Activated CD4-positive, alpha-beta T cell treated with anti-CD3 and anti-CD28 coated beads for 4 hours (primary cell): ENCODE measurements around the gene DSC3.
"Not testable (repeated sequence)": the region's sequence is repeated elsewhere in the genome, so short reads cannot be mapped to it uniquely, and the experiment has no call there.

Source experiments
- DNase-seq, 2 donors: peaks; one replicate each; pipeline ENCODE4 v3.0.0-alpha.2; 2020

DSC3 gene

DNA sequence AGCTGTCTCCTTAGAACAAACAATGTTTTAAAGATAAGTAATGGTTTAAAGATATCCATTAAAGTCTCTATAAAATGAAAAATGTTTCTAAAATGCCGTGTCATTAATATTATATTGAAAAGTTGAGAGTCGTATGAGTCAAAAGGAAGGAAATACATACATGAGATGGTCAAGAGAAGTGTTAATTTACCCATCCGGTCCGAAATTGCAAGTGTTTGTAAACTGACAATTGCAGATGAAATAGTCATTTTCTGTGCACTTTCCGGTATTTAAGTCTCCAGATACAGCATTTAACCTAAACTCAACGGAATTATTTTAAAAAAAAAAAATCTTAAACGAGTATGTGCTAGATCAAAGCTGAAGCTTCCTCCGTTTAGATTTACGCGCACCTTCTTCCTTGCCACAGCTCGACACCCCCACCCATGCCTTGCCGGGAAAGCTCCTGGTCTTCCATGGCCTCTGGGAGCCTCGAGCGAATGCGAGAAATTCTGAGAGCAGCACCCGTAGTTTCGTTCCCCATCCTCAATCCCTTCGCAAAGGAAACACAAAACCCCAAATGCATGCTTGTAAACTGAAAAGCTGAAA, 1.8 kb downstream of the DSC3 start:
- DNase-seq, result no peak

DNA sequence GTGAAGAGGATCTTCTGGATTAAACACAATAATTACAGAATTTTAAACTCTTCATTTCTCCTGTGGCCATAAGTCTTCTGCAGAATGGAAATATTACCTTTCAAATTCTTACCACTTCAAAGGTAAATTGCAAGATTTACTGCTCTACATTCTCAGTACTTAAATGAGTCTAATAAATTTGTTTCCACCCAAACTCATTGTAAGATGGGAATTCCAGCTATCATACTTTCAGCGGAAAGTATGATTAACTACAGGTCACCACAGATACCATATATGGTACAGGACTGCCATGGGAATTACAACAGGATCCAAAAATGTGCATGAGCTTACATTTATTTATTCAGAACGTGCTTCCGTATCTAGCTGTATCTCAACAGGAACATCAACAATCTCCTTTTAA, 3.1 kb downstream of the DSC3 start:
- DNase-seq, result no peak

DNA sequence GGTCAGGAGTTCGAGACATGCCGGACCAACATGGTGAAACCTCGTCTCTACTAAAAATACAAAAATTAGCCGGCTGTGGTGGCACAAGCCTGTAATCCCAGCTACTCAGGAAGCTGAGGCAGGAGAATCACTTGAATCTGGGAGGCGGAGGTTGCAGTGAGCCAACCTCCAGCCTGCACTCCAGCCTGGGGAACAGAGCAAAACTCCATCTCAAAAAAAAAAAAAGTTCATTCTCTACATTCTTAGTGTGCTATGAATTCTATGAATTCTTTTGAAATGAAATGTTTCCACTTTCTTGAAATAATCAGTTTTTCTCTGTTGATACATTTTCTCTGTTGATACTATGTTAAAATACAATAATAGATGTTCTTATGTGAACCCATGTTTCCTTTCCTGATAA, 4.9 kb downstream of the DSC3 start:
- DNase-seq, result not testable (repeated sequence)

DNA sequence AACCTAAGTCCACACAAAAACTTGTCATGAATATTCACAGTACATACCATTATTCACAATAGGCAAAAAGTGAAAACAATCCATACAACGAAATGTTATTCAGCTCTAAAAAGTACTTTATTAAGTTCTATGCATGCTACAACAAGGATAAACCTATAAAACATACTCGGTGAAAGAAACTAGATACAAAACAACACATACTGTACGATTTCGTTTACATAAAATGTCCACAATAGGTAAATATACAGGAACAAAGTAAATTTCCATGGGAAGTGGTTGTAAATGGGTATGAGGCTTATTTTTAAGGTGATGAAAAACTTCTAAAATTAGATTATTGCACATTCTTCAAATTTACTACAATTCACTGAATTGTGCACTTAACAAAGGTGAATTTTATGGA, 8.0 kb downstream of the DSC3 start:
- DNase-seq, result no peak

DNA sequence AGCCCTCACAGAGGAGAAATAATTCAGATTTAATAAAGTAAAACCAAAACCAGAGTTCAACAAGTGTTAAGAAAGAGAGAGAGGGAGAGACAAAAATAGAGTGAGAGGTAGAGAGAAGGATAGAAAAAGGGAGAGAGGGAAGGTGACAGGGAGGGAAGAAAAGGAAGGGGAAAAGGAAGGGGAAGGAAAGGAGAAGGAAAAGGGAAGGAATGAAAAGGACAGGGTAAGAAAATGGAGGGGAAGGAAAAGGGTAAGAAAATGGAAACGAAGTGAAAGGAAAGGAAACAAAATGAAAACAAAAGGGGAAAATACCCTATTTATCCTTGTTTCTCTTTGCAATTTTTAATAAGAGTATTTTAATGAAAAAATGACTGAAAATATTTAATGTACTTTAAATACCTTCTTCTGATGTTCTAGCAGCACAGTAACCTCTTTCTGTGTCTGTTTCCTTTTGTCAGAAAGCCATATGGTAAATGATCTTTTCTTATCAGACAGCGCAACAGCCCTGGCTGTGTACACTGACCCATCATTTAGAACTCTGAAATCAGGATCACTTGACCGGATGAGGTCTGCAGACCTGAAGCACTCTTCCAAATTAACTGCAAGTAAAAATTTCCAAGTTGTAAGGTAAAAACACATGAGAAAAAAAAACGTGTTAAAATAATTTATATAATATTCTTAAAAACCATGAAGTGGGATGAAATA, 11.8 kb downstream of the DSC3 start:
- no peak for DNase-seq

DNA sequence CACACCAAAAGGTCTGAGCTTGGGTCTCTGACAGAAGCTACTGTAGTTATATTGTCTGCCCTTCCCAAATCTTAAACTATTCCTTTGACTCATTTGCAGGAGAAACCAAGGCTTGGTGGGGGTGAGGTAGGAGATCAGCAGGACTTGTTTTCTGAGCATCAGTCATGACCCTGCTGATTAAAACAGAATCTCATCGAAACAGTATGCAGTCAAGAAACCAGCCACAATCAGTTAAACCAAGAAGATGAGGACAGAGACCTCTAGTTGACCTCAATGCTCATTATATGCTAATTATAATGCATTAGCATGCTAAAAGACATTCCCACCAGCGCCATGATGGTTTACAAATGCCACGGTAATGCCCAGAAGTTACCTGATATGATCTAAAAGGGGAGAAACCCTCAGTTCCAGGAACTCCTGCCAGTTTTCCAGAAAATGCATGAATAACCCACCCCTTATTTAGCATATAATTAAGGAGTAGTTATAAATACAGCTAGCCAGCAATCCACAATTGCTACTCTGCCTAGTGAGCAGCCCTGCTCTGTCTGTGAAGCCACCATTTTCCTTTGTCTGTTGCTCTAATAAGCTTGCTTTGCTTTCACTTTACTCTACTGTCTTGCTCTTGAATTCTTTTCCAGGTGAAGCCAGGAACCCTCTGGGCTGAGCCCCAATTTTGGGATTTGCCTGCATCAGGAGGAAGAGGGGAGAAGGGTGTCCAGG, 26.7 kb downstream of the DSC3 start:
- no peak for DNase-seq

DNA sequence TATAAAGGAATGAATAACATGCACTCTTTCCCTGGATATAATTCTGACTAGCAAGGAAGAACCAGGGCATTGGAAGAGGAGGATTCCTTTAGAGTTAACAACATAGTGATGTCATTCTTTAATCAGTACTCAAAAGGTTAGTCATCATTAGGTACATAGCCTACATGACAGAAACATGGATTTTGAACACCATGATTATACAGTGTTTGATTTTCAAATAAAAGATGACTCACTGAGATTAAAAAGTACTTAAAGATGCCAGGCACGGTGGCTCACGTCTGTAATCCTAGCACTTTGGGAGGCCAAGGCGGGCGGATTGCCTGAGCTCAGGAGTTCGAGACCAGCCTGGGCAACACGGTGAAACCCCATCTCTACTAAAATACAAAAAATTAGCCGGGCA, 31.1 kb downstream of the DSC3 start:
- DNase-seq, result not testable (repeated sequence)

DNA sequence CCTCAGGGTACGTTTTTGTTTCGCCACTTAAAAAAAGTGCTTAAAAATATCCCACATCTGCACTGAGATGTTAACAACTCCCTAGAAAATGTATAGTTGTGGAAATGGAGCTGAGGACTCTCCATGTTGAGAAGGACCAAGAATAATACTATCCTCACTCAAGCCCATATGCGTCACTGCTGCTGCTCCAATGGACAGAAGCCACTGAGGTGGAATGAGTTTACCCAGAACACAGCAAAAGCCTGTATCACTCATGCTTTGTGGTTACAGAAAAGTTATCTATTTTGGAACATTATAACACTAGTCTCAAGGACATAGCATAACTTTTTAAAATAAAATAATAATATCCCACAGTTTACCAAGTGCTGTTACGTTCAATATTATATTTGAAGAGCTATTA, 31.9 kb downstream of the DSC3 start:
- no peak for DNase-seq

DNA sequence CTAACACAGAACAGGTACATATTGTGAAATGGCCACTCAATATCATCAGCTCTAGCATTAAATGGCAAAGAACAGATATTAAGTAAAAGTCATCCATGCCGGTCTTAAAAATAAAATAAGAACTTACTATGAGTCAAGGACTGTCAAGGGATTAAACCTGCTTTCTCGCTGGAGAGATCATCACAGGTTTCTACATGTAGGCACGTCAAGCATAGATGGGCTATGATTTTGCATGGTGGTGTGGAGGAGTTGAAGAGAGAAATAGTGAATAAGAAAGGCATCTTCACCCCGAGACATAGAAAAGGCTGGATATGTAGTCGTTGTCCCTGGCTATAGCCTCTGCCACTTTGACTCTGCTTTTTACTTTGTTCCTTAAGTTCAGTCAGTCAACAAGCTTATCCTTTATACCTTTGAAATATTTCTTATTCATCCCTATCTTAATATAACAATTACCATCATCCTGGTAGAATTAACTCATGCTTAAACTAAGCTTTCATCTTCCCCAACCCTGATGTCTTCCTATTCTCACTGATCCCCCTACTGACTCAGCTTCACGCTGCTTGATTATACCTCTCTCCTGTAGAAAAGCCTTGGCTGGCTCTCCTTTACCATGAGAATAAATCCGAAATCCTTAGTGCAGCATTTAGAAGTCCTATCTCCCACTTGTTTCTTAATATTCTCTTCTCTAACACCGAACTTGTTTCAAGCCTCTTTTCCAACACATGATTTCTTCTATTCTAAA, 42.5 kb downstream of the DSC3 start:
- no peak for DNase-seq

DNA sequence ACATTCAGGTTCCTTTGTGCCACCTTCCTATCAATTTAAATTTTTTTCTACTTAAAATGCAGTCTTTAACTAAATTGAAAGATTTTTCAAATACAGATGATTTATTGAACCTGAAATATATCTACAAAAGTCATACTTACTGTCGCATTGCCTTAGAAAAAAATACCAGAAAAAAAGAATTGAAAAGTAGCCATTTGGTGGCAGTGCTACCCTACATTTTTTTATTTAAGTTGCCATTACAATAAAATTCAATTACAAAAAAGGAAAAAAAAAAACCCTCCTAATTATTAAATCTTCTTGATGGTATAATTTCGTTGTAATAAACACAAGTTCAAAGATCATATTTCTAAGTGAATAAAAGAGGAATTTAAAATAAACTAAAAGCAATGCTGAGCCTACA, 43.4 kb downstream of the DSC3 start:
- DNase-seq, result no peak

DNA sequence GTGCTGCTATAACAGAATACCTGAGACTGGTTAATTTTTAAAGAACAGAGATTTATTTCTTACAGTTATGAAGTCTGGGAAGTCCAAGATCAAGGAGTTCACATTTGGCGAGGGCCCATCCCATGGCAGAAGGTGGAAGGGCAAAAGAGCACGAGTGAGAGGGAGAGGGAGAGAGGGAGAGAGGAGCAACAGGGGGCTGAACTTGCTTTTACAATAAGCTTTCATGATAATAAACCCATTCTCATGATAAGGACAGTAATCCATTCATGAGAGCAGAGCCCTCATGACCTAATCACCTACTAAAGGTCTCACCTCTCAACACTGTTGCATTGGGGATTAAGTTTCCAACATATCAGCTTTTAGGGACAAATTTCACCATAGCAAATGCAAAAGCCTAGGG, 45.3 kb downstream of the DSC3 start:
- DNase-seq, result no peak

DNA sequence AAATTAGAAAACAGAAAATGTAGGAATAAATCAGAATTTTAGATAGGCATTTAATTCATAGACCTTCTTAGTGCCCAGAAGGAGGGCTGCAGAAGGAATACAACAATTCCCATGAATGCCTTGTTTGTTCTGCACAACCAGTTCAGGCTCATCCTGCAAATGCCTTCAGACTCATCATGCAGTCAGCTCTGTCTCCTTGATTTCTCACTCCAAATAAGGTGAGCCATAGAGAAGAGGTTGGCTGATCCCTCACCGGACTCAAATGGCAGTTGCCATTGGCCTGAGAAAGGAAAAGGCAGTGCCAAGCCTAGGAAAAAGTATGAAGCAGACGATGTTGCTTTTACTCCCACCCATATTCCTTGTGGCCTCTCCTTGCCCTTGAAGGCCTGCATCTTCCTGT, 50.3 kb downstream of the DSC3 start:
- no peak for DNase-seq

DNA sequence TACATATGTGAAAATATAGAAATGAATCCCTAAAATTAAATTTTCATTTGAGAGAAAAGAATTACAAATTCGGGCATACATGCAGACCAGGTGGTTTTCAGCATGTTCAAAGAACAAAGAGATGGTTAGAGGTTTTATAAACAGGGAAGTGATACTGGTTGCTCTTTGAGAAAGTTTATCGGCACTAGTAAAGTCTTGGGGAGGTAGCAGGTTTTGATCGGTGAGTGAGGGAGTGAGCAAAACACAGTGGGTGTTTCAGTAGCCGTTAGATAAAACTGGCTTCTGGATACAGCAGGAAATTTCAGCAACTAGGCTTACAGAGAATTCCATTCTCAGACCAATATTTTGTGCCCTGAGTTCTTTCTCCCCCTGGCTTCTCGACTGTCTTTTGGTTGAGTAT, 51.1 kb downstream of the DSC3 start:
- DNase-seq, result no peak

DNA sequence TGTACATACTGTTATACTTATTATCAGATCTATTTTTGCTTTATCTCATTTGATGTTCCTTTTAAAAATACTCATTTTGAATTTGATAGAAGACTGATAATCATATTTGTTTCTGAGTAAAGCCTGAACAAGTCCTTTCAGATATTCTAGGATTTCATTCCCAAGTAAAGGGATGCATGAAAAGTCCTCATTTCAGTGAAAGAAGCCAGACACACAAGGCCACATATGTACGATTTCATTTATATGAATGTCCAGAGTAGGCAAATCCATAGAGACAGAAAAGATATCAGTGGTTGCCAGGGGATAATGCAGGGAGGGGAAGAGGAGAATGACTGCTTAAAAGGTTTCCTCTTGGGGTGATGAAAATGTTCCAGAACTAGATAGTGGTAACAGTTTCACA, 53.4 kb downstream of the DSC3 start:
- no peak for DNase-seq

DNA sequence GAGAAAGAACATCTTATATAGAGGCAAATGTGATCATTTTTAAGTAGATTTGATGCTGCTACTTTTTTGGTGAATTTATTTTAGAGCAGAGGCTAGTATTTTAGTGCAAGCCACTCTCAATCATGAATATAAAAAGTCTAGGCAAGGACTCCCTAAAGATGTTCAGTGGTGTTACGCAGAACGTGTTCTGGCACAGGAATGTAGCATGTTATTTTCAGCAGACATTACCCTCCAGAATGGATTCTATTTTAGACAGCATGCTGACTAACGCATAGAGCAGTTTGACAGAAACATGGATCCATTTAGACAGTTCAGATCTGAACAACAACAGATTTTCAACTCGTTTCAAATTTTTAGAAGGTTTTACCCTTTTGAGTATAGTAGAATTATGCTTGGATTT, 54.1 kb downstream of the DSC3 start:
- no peak for DNase-seq

DNA sequence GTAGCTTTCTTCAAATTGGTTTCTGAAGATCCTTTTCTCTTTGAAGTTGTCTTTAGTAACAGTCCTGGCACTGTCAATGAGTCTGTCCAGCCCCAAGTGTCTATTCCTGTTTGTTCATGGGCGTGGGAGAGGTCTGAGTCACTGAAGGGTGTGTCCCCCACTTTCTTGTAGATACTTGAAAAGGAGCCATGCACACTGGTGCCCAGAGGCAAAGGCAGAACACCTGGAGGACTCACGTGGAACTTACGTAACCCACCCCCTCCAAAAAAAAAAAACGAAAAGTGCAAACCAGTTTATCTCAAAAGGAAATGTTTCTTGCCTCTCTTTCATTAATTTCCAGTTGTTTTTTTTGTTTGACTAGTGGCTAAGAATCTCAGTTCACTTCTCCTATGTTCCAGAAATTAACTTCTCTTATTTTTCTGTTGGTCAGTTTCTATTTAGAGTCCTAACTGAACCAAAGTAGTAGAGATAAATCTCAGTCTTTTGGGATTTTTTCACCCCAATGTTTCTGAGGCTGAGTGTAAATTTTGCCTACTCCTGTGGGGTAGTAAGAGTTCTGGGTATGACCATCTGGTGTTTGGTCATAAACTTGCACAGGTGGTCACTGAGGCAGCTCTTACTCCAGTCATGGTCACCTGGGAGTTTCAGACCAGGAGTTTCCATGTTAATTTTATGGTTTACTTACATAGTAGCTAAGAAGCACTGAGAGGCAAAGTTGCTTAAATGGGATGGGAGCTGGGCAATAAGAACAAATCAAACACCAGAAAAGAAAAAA, 54.9 kb downstream of the DSC3 start:
- DNase-seq, result no peak

DNA sequence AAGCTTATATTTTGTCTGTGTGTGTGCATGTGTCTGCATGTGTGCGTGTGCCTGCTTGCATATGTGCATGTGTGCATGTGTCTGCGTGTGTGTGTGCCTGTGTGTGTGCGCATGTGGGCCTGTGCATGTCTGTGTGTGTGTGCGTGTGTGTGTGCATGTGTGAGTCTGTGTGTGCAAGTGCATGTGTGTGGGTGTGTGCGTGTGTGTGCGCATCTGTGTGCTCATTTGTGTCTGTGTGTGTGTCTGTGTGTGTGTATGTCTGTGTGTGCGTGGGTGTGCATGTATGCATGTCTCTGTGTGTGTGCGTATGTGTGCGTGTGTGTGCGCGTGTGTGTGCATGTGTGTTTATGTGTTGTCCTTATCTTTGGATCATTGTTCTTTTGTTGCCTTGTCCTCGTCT, 56.8 kb downstream of the DSC3 start:
- no peak for DNase-seq

DNA sequence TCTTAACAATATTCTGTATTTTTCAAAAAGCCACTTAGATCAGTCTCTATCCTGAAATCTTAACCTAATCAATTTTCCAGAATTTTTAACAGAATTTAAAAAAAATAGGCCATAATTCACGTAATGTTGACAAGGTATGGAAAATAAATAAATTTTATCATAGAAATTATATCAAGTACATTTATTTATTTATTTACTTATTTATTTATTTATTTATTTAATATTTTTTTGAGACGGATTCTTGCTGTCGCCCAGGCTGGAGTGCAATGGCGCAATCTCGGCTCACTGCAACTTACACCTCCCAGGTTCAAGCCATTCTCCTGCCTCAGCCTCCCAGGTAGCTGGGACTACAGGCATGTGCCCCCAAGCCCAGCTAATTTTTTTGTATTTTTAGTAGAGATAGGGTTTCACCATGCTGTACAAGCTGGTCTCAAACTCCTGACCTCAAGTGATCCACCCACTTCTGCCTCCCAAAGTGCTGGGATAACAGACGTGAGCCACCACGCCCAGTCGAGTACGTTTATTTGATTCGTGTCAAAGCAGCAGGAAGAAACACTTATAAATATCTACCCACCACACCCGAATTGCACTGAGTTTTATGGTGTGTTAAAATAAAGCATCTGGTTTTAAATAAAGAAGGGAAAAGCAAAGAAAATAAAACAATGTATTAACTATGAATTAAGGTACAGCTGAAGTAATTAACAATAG, 60.1 kb downstream of the DSC3 start:
- no peak for DNase-seq

DNA sequence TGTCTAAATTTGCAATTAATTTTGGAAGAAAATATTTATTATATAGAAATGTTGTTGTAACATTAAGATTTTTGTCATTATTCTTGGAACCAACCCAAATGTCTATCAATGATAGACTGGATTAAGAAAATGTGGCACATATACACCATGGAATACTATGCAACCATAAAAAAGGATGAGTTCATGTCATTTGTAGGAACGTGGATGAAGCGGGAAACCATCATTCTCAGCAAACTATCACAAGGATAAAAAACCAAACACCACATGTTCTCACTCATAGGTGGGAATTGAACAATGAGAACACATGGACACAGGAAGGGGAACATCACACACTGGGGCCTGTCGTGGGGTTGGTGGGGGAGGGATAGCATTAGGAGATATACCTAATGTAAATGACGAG, 64.5 kb downstream of the DSC3 start:
- DNase-seq, result not testable (repeated sequence)

DNA sequence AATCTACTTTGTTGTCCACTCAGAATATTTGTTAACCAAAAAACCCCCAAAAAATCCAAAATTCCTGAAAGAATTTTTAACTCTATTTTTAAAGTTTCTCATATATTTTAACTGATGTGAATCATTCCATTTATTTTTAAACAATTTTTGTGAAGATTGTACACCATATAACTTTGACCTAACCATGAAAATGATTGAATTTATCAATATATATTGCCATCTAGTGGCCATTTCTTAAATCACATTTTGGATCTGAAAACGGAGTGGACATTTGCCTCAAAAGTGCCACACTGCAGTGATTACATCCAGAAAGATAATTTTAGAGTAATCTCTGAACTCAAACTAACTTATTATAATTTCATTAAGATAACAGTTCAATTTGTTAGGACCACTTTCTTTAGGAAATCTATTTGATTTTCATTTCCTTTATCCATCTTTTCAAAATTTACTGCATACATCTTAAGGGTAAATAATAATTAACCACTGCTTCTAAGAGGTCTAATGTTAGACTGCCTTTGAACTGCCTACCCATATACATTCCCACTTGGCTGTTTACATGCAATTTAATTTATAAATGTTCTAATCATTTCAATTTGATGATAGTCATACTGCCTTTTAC, 71.1 kb downstream of the DSC3 start:
- no peak for DNase-seq

DNA sequence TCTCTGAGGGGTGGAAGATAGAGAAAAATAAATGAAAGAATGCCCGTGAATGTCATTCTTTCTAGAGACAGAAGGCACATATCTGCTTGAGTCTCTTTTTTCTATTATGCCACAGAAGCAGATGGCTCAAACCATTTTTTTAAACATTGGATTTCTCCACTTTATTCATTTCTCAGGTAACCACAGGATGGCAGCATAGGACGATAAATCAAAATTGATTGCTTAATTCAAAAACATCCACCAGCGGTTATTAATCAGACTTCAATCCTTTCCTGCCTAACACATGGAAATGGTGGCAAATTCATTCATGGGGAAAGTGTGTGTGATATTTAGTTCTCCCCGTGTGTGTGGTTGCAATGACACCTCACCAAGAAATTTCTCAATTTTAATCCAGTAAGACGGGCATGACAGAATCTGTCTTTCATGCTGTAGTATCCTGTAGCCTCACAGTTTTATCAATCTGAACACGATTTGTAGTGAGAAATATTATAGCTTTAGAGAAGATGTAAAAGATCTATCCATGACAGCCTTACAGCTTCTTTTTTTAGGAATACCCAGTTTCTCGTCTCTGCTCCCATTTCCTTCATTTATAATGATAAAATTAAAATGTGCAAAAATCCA, 72.2 kb downstream of the DSC3 start:
- DNase-seq, result no peak
